Adipocyte (in vitro differentiated cells): ENCODE data around the gene DLG2.

Experiments used
- DNase-seq: peaks from one replicate; pipeline ENCODE4 v3.0.0-alpha.2; 2015; ENCODE audit warnings: low read depth
- H3K27me3 ChIP-seq: replicated peaks from 2 replicates; pipeline ENCODE4 v1.7.0; 2013; ENCODE audit warnings: mild to moderate bottlenecking, low read length, moderate library complexity; ENCODE audit not compliant: control insufficient read depth, insufficient read depth
- H3K36me3 ChIP-seq: 2 replicates; pipeline ENCODE4 v1.7.0; 2013; ENCODE audit warnings: low read length, mild to moderate bottlenecking, moderate library complexity; ENCODE audit not compliant: control insufficient read depth, insufficient read depth, severe bottlenecking
- H3K4me1 ChIP-seq: 2 replicates; pipeline ENCODE4 v1.7.0; 2013; ENCODE audit warnings: mild to moderate bottlenecking, low read length, moderate library complexity; ENCODE audit not compliant: control insufficient read depth, insufficient read depth
- H3K4me3 ChIP-seq: 2 replicates; pipeline ENCODE4 v1.7.0; 2013; ENCODE audit warnings: mild to moderate bottlenecking, low read length, moderate library complexity
- H3K9ac ChIP-seq: 2 replicates; pipeline ENCODE4 v1.7.0; 2013; ENCODE audit warnings: mild to moderate bottlenecking, low read length, moderate library complexity
- H3K9me3 ChIP-seq: 2 replicates; pipeline ENCODE4 v1.7.0; 2013; ENCODE audit warnings: mild to moderate bottlenecking, low read length, moderate library complexity; ENCODE audit not compliant: control insufficient read depth

Gene DLG2

DNA sequence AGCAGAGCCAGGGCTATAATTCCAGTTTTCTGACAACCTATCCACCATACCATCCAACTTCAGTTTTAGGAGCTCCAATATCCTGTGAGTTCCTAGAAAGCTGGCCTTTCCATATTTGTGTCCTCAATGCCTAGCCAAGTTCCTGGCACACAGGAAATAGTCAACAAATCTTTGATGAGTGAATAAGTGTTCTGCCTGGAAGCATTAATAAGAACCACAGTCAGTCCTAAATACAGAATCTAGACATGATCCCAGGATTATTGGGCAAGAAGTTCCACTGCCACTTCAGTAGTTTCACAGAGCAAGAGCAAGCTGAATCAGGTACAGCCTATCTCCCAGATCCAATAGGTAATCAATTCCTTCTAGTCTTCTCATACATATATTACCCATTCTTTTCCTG is 942.0 kb downstream of the DLG2 start:
- H3K4me1 ChIP-seq = no peaks in the 10 kb centered on the region
- no peaks in the 10 kb centered on the region for H3K27me3 ChIP-seq
- no peaks in the 10 kb centered on the region for H3K9me3 ChIP-seq
- H3K36me3 ChIP-seq = no peaks in the 10 kb centered on the region
- H3K4me3 ChIP-seq = no peak overlapping the region
- no peak overlapping the region for H3K9ac ChIP-seq
- no peak for DNase-seq

DNA sequence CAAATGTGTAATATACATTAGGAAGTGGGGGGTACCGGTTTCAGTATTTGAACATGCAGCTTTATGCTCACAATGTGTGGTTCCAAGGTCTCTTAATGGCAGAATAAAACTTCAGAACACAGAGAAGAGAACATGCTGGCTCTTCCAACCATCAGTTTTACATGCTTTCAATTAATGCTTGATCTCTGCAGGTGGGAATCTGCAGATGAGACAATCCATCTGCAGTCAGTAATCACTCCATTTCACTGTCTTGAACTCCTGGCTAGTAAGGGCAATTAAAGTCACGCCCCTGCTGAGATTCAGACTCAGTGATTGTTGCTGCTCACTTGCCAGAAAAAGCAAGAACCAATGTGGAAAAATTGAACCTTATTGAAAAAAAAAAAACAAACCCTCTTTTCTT is 945.7 kb downstream of the DLG2 start:
- H3K4me3 ChIP-seq = no peak overlapping the region
- no peak for DNase-seq
- H3K9ac ChIP-seq = no peak overlapping the region
- no peaks in the 10 kb centered on the region for H3K4me1 ChIP-seq
- H3K9me3 ChIP-seq = no peaks in the 10 kb centered on the region
- no peaks in the 10 kb centered on the region for H3K36me3 ChIP-seq
- no peaks in the 10 kb centered on the region for H3K27me3 ChIP-seq

DNA sequence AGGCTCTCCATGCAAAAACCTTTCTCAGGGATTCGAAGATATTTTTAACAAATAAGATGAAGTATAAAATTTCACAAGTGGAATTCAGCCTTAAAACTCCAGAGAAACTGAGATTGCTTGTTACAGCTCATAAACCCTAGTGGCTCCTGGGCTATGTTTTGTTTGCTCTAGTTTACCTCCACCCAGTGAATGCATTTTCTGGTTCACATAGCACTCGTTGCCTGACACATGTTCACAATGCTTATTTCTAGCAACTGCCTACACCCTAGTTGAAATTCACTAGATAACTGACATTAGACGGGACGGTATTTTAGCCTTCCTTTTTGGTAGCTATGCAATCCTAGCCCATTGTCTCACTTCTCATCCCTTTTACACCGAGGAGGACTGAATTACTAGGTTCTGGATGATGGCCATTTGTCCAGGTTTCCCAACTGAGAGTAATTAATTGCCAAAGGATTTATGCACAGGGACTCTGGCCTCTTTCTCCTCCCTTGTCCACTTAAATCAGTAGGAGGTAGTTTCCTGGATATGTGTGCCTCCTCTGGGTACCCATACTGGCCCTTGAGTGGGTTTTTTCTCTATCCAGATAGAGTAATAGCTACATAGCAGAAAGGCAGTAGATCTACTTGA is 951.6 kb downstream of the DLG2 start:
- Histone ChIP-seq H3K36me3 (no peaks in the 10 kb centered on the region), H3K9me3 (no peaks in the 10 kb centered on the region), H3K4me1 (no peaks in the 10 kb centered on the region), H3K4me3 (no peak overlapping the region), H3K27me3 (no peaks in the 10 kb centered on the region), H3K9ac (no peak overlapping the region)
- no peak for DNase-seq

DNA sequence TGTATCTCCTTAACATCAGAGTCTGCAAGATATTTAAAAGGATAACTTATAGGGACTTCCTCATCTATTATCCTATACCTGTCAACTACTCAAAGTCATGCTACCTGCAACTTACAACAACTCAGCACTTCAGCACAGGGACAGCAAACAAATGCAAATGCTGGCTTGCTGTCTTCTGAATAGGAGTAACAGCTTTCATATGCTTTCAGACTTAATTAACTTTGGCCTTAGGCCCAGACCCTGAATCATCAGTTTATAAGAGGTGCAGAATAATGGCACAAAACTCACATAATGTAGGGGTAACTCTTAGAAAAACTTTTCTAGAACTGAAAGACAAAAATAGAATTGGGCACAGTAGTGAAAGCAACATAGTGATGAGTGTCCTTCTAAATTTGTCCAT is 953.4 kb downstream of the DLG2 start:
- Histone ChIP-seq H3K36me3 (no peaks in the 10 kb centered on the region), H3K4me1 (no peaks in the 10 kb centered on the region), H3K9me3 (no peaks in the 10 kb centered on the region), H3K9ac (no peak overlapping the region), H3K27me3 (no peaks in the 10 kb centered on the region), H3K4me3 (no peak overlapping the region)
- DNase-seq = peak; percentile 14

DNA sequence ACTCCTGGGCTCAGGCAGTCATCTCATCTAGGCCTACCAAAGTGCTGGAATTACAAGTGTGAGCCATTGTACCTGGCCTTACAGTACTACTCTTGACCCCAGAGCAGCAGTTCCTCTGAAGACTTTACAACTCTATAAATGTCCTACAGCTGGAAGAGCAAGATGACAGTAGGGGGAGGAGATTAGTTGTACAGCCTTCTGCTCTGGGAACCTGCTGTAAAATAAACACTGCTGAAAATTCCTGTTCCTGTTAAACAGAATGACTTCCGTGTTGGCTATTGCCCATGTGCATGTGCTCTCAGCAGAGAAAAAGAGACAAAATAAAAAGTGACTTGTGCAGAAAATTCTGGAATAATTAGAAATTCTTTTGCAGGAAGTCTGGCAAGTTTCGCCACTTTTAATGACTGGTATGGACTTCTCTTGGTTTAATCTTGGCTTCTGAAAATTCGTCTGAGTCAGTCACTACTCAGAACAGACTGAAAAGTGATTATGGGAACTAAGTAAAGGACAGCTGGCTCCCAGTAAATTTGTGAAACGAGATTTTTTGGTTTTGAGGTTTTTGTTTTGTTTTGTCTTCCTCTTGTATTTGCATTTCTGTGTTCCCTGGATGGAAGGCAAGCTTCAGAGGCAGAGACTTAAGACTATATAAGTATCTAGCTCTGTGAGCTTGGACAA is 955.7 kb downstream of the DLG2 start:
- Histone ChIP-seq H3K36me3 (no peaks in the 10 kb centered on the region), H3K4me1 (no peaks in the 10 kb centered on the region), H3K27me3 (no peaks in the 10 kb centered on the region), H3K4me3 (no peak overlapping the region), H3K9me3 (no peaks in the 10 kb centered on the region), H3K9ac (no peak overlapping the region)
- DNase-seq = no peak

DNA sequence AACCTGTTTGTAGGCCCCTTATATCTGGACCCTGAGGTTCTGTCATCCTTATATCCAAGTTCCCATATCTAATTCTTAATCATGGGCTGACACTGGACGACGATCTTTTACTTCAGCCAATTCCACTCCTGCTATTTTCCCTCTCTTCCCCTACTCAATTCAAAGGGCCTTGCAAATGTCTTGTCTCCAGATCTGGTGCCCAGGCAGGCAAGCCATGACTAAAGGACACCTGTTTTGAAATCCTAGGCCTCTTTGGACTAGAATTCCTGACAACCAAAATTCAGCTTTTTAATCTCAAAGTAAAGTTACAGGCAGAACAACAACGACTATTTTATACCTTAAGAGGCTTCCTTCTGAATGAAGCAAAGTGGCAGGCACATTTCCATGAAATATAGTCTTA is 963.4 kb downstream of the DLG2 start:
- Histone ChIP-seq H3K27me3 (no peaks in the 10 kb centered on the region), H3K9ac (no peak overlapping the region), H3K4me3 (no peak overlapping the region), H3K36me3 (no peaks in the 10 kb centered on the region), H3K4me1 (no peaks in the 10 kb centered on the region), H3K9me3 (no peaks in the 10 kb centered on the region)
- no peak for DNase-seq

DNA sequence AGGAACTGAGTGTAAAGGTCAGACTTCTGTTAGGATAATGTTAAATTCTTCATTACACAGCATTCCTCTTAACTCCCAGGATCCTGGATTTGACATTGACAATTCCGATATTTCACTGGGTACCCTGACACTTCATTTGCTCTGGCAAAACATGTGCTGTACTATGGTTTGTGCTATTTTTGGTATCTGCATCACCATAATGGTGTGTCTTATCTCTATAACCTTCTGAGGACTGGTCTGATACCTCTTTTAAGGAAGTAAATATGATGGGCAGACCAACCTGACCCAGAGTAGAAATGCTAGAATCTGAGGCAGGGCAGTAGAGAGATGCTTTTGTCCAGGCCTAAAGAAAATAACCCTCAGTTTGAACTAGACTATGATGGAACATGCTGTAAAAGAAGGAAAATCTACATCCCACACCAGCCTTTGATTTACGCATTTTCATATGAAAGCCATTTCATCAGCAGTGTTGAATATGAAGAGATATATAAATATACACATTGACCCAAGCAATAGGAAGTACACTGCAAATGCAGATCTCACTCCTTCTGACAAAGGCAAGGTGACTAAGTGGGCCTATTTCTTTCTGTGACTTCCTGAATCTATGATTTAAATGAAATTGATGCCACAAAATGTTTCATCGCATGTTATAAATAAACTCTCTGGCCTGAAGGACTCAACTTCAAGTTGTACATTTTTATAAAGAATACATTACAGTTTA is 966.7 kb downstream of the DLG2 start:
- Histone ChIP-seq H3K4me1 (no peaks in the 10 kb centered on the region), H3K36me3 (no peaks in the 10 kb centered on the region), H3K9ac (no peak overlapping the region), H3K27me3 (no peaks in the 10 kb centered on the region), H3K9me3 (no peaks in the 10 kb centered on the region), H3K4me3 (no peak overlapping the region)
- no peak for DNase-seq

DNA sequence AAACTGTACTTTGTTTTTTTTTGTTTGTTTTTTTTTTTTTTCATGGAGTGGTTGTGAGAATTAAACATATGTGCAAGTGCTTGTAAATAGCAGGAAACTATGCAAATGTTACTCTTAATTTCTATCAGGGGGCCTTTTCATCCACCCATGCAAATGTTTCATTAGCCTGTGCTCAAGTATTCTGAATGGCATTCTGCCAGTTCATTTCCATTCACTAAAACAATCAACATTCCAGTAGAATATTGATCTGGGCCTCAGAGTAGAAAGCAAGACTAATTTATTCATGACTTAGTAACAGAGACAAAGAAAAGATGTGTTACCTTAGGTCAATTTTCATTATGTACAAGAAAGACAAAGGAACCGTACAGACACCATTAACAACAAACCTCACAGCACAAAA is 971.4 kb downstream of the DLG2 start:
- H3K36me3 ChIP-seq = no peaks in the 10 kb centered on the region
- H3K9ac ChIP-seq = no peak overlapping the region
- no peak for DNase-seq
- H3K4me1 ChIP-seq = no peaks in the 10 kb centered on the region
- H3K9me3 ChIP-seq = no peaks in the 10 kb centered on the region
- no peak overlapping the region for H3K4me3 ChIP-seq
- no peaks in the 10 kb centered on the region for H3K27me3 ChIP-seq

DNA sequence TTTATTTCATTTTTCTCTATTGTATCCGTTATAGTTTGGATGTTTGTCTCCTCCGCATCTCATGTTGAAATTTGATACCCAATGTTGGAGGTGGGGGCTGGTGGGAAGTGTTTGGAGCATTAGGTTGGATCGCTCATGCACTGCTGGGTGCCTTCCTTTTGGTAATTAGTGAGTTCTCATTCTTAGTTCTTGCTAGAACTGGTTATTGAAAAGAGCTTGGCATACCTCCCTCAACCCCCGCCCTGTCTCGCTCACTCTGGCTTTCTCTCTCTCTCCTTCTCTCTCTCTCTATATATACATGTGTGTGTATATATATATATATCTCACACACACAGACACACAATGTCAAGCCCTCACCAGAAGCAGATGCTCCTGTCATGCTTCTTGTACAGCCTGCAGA is 978.7 kb downstream of the DLG2 start:
- Histone ChIP-seq H3K4me3 (no peak overlapping the region), H3K9ac (no peak overlapping the region), H3K9me3 (no peaks in the 10 kb centered on the region), H3K4me1 (no peaks in the 10 kb centered on the region), H3K27me3 (no peaks in the 10 kb centered on the region), H3K36me3 (no peaks in the 10 kb centered on the region)
- no peak for DNase-seq

DNA sequence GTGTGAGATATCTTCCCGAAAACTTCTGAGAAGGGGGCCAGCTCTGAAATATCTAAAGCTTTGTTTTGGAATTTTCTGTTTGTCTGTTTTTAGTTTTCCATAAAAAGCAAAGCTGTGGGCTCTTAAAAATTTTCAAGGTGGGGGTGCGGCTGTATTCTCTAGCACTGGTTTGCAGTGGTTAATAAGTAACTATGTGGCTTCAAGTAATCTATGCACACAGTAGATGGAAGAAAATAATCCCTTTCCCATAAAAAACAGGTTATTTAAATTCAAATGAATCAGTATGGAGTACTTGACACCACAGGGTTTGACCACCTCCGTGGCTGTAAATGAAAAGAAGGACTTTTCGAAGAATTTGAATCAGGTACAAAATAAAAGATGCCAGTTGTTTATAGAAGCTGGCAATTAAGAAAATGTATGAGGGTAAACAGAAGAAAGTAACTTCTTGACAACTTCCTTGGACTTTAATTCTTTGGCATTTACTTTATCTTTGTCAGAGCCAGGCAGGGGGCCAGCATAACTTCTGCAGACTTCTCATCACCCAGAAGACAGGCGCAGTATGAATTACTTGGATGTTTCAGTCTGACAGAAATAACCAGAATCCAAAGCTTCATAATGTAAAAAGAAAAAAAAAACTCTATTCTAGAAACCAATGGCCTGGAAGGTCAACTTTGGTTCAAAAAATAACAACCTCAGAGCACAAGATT is 981.0 kb downstream of the DLG2 start:
- Histone ChIP-seq H3K4me1 (no peaks in the 10 kb centered on the region), H3K9me3 (no peaks in the 10 kb centered on the region), H3K9ac (no peak overlapping the region), H3K4me3 (no peak overlapping the region), H3K27me3 (no peaks in the 10 kb centered on the region), H3K36me3 (no peaks in the 10 kb centered on the region)
- DNase-seq = no peak

DNA sequence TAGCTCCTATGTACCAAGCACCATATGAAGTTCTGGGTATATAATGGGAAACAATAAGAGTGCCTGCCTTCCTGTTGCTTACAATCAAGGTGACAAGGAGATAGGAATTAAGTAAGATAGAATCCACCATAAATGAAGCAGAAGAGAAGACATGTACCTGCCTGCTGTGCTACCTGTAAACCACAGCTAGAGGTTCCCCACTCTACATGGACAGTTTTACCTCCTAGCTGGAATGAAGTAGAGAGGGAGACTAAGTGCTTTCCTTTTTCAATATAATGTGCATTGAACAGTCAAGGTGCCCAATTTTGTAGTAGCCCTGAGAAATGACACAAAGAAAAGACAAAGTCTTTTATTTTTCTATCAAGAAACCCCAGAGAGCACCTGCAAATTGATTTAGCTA is 984.6 kb downstream of the DLG2 start:
- no peak for DNase-seq
- Histone ChIP-seq H3K9me3 (no peaks in the 10 kb centered on the region), H3K36me3 (no peaks in the 10 kb centered on the region), H3K27me3 (no peaks in the 10 kb centered on the region), H3K9ac (no peak overlapping the region), H3K4me3 (no peak overlapping the region), H3K4me1 (no peaks in the 10 kb centered on the region)
